ENCODE measurements around the gene PCDHGB3. TPM values are rescaled to one million over a fixed set of nuclear protein-coding genes. Genes with fewer than 3 reads are reported as not detected.
"Not testable (repeated sequence)": the region's sequence is repeated elsewhere in the genome, so short reads cannot be mapped to it uniquely, and the experiment has no call there.

PCDHGB3 gene
- total RNA-seq, 6 donors from 2014 or later = 1.2 to 6.3 (median 2.3) TPM

GRCh38 chr5:141366016-141366896, 3.8 kb upstream of the PCDHGB3 start:
- DNase-seq (peak in 1 of 2 donors; percentile 56), ATAC-seq (ENCODE audit: low FRiP score in 2 of 2) (no peak)
- no peak for TF ChIP-seq EP300 (IDR thresholded peaks at IDR 0.05)
- TF ChIP-seq POLR2A (IDR thresholded peaks at IDR 0.05) = no peak
- TF ChIP-seq, protein P1, sequence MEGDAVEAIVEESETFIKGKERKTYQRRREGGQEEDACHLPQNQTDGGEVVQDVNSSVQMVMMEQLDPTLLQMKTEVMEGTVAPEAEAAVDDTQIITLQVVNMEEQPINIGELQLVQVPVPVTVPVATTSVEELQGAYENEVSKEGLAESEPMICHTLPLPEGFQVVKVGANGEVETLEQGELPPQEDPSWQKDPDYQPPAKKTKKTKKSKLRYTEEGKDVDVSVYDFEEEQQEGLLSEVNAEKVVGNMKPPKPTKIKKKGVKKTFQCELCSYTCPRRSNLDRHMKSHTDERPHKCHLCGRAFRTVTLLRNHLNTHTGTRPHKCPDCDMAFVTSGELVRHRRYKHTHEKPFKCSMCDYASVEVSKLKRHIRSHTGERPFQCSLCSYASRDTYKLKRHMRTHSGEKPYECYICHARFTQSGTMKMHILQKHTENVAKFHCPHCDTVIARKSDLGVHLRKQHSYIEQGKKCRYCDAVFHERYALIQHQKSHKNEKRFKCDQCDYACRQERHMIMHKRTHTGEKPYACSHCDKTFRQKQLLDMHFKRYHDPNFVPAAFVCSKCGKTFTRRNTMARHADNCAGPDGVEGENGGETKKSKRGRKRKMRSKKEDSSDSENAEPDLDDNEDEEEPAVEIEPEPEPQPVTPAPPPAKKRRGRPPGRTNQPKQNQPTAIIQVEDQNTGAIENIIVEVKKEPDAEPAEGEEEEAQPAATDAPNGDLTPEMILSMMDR (IDR thresholded peaks at IDR 0.05) = no peak
- TF ChIP-seq POLR2AphosphoS5 (IDR thresholded peaks at IDR 0.05) = no peak
- WGBS, 2 donors = 32 to 36% methylated on average over 15 to 44 of the region's 46 CpGs
- no peaks in the 10 kb centered on the region for H3K4me1 ChIP-seq
- H3K27me3 ChIP-seq = peaks cover 0 to 7% (median 0%) of the 10 kb centered on the region in 4 donors
- H3K36me3 ChIP-seq = no peaks in the 10 kb centered on the region
- no peak overlapping the region for H3K4me3 ChIP-seq
- peaks cover 64 to 85% (median 80%) of the 10 kb centered on the region in 4 donors for H3K9me3 ChIP-seq
- no peak overlapping the region for H3K27ac ChIP-seq

DNA sequence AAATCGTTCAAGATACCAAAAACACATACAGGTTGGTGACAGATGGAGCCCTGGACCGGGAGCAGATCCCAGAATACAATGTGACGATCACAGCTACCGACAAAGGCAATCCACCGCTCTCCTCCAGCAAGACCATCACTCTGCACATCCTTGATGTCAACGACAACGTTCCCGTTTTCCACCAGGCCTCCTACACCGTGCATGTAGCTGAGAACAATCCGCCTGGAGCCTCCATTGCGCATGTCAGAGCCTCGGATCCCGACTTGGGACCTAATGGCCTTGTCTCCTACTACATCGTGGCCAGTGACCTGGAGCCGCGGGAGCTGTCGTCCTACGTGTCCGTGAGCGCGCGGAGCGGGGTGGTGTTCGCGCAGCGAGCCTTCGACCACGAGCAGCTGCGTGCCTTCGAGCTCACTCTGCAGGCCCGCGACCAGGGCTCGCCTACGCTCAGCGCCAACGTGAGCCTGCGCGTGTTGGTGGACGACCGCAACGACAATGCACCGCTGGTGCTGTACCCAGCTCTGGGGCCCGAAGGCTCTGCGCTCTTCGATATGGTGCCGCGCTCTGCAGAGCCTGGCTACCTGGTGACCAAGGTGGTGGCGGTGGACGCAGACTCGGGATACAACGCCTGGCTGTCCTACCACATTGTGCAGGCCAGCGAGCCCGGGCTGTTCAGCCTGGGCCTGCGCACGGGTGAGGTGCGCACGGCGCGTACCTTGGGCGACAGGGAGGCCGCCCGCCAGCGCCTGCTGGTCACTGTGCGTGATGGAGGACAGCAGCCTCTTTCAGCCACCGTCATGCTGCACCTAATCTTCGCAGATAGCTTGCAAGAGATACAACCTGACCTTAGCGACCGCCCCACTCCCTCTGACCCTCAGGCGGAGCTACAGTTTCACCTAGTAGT, 1.8 kb downstream of the PCDHGB3 start:
- Histone ChIP-seq H3K9me3 (peaks cover 55 to 89% (median 79%) of the 10 kb centered on the region in 4 donors), H3K4me3 (no peak overlapping the region), H3K4me1 (no peaks in the 10 kb centered on the region), H3K27me3 (peaks cover 0 to 3% (median 0%) of the 10 kb centered on the region in 4 donors), H3K27ac (no peak overlapping the region), H3K36me3 (no peaks in the 10 kb centered on the region)
- ATAC-seq (ENCODE audit: low FRiP score in 2 of 2) (no peak), DNase-seq (peak in 1 of 2 donors; percentile 73)
- 33 to 36% methylated on average over 32 to 50 of the region's 69 CpGs for WGBS, 2 donors
- no peak for TF ChIP-seq POLR2A (IDR thresholded peaks at IDR 0.05)
- TF ChIP-seq POLR2AphosphoS5 (IDR thresholded peaks at IDR 0.05) = no peak
- TF ChIP-seq, protein P1 (IDR thresholded peaks at IDR 0.05) = no peak
- no peak for TF ChIP-seq EP300 (IDR thresholded peaks at IDR 0.05)

- 13 to 21% methylated on average over 22 to 27 of the region's 27 CpGs for WGBS, 2 donors
- no peak for TF ChIP-seq POLR2A (IDR thresholded peaks at IDR 0.05)
- TF ChIP-seq, protein P1 (IDR thresholded peaks at IDR 0.05) = peak in 2 of 6 experiments; percentile 10 to 25
- Histone ChIP-seq H3K27me3 (no peaks in the 10 kb centered on the region), H3K4me1 (no peaks in the 10 kb centered on the region), H3K36me3 (no peaks in the 10 kb centered on the region), H3K4me3 (peak within 1 kb of the TSS in 3 of 4 donors; percentile 7 to 33 (median 7)), H3K27ac (no peak within 1 kb of the TSS), H3K9me3 (peaks cover 68 to 89% (median 83%) of the 10 kb centered on the region in 4 donors)
- no peak for ATAC-seq (ENCODE audit: low FRiP score in 2 of 2)
- peak in 1 of 2 donors; percentile 59 for DNase-seq
Observed at GRCh38 chr5:141373673-141374317, 3.8 kb downstream of the PCDHGB3 start, which contains the start of gene PCDHGA6. Gene PCDHGA6 (plus strand): TSS chr5:141373891. CDS start chr5:141374084, 193 bp downstream.

DNA sequence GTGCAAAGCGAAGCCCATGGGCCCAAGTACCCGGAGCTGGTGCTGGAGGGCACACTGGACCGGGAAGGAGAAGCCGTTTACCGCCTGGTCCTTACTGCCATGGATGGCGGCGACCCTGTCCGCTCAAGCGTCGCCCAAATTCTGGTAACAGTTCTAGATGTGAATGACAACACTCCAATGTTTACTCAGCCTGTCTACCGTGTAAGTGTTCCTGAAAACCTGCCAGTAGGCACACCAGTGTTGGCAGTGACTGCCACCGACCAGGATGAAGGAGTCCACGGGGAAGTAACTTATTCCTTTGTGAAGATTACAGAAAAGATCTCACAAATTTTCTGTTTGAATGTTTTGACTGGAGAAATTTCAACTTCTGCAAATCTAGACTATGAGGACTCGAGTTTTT, 4.6 kb downstream of the PCDHGB3 start:
- peaks cover 68 to 83% (median 82%) of the 10 kb centered on the region in 4 donors for H3K9me3 ChIP-seq
- TF ChIP-seq POLR2A (IDR thresholded peaks at IDR 0.05) = no peak
- TF ChIP-seq, protein P1 (IDR thresholded peaks at IDR 0.05) = no peak
- no peak for TF ChIP-seq POLR2AphosphoS5 (IDR thresholded peaks at IDR 0.05)
- TF ChIP-seq EP300 (IDR thresholded peaks at IDR 0.05) = no peak
- no peak for ATAC-seq (ENCODE audit: low FRiP score in 2 of 2)
- 57 to 65% methylated on average over 6 to 14 of the region's 14 CpGs for WGBS, 2 donors
- H3K27me3 ChIP-seq = no peaks in the 10 kb centered on the region
- H3K4me1 ChIP-seq = no peaks in the 10 kb centered on the region
- no peak overlapping the region for H3K27ac ChIP-seq
- no peak overlapping the region for H3K4me3 ChIP-seq
- H3K36me3 ChIP-seq = no peaks in the 10 kb centered on the region
- peak in 1 of 2 donors; percentile 32 for DNase-seq

DNA sequence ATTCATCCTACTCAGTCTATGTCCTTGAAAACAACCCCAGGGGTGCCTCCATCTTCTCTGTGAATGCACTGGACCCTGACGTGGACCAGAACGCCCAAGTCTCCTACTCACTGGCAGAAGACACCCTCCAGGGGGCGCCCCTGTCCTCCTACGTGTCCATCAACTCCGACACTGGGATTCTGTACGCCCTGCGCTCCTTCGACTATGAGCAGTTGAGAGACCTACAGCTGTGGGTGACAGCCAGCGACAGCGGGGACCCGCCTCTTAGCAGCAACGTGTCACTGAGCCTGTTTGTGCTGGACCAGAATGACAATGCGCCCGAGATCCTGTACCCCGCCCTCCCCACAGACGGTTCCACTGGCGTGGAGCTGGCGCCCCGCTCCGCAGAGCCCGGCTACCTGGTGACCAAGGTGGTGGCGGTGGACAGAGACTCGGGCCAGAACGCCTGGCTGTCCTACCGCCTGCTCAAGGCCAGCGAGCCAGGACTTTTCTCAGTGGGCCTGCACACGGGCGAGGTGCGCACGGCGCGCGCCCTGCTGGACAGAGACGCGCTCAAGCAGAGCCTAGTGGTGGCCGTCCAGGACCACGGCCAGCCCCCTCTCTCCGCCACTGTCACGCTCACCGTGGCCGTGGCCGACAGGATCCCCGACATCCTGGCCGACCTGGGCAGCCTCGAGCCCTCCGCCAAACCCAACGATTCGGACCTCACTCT, 5.6 kb downstream of the PCDHGB3 start:
- ATAC-seq (ENCODE audit: low FRiP score in 2 of 2) (peak in 1 of 2 donors; percentile 11), DNase-seq (peak in 1 of 2 donors; percentile 53)
- not testable (repeated sequence) for H3K27ac ChIP-seq, H3K36me3 ChIP-seq, H3K4me3 ChIP-seq, H3K27me3 ChIP-seq, H3K4me1 ChIP-seq
- H3K9me3 ChIP-seq = peaks cover 65 to 78% (median 74%) of the 10 kb centered on the region in 4 donors
- 42 to 47% methylated on average over 10 to 19 of the region's 48 CpGs for WGBS, 2 donors
